ENCODE data around the gene HERC2.
"Not testable (repeated sequence)": the region's sequence is repeated elsewhere in the genome, so short reads cannot be mapped to it uniquely, and the experiment has no call there.

Gene HERC2

GRCh38 chr15:28289694-28290463 is 32.1 kb downstream of the HERC2 start:
- H3K4me3 ChIP-seq, result no peak overlapping the region
- DNase-seq (ENCODE audit: low spot score), result no peak
- TF ChIP-seq CTCF (IDR thresholded peaks at IDR 0.05), result no peak

GRCh38 chr15:28288830-28289693 is 32.9 kb downstream of the HERC2 start:
- not testable (repeated sequence) for H3K27ac ChIP-seq; DNase-seq (ENCODE audit: low spot score); H3K4me3 ChIP-seq

More at GRCh38 chr15:28289694-28290463, 32.1 kb downstream of the HERC2 start:
- H3K27ac ChIP-seq, result no peak overlapping the region

- not testable (repeated sequence) for H3K4me3 ChIP-seq; DNase-seq (ENCODE audit: low spot score); H3K27ac ChIP-seq
Observed at GRCh38 chr15:28286659-28287058, 35.3 kb downstream of the HERC2 start.

GRCh38 chr15:28286031-28286430 is 35.9 kb downstream of the HERC2 start:
- no peak for TF ChIP-seq CTCF (IDR thresholded peaks at IDR 0.05)

GRCh38 chr15:28281876-28282275 is 40.1 kb downstream of the HERC2 start:
- no peak for DNase-seq (ENCODE audit: low spot score)
- Histone ChIP-seq H3K4me3 (no peak overlapping the region), H3K27ac (no peak overlapping the region)
- no peak for TF ChIP-seq CTCF (IDR thresholded peaks at IDR 0.05)

More at GRCh38 chr15:28286031-28286430, 35.9 kb downstream of the HERC2 start:
- no peak for DNase-seq (ENCODE audit: low spot score)
- no peak overlapping the region for H3K4me3 ChIP-seq
- H3K27ac ChIP-seq, result no peak overlapping the region

GRCh38 chr15:28274635-28275034 is 47.3 kb downstream of the HERC2 start:
- Histone ChIP-seq H3K27ac (no peak overlapping the region), H3K4me3 (no peak overlapping the region)
- DNase-seq (ENCODE audit: low spot score), result no peak
- TF ChIP-seq CTCF (IDR thresholded peaks at IDR 0.05), result no peak

- H3K27ac ChIP-seq, result no peak overlapping the region
- no peak overlapping the region for H3K4me3 ChIP-seq
- no peak for TF ChIP-seq CTCF (IDR thresholded peaks at IDR 0.05)
- no peak for DNase-seq (ENCODE audit: low spot score)
Observed at GRCh38 chr15:28273873-28274610, 47.9 kb downstream of the HERC2 start.

Data from coronary artery (tissue), 2 donors.